GM06990 (cell line): ENCODE data around the gene ZNF184.

Experiments
- DNase-seq: peaks from one replicate; pipeline ENCODE4 v3.0.0-alpha.2; 2011; ENCODE audit not compliant: insufficient read length; ENCODE audit errors: extremely low read depth
- H3K27me3 ChIP-seq: replicated peaks from 2 replicates; pipeline ENCODE4 v1.6.0; 2011; ENCODE audit warnings: low read length; ENCODE audit not compliant: control insufficient read depth, insufficient read depth
- H3K36me3 ChIP-seq: 2 replicates; pipeline ENCODE4 v1.5.1; 2011; ENCODE audit warnings: low read length; ENCODE audit not compliant: control insufficient read depth, insufficient read depth
- H3K4me3 ChIP-seq: replicated peaks from 2 replicates; pipeline ENCODE4 v1.5.1; 2011; ENCODE audit warnings: low read depth, mild to moderate bottlenecking, control low read depth, low read length
- TF ChIP-seq, protein P1 (sequence below): IDR thresholded peaks from 2 replicates; pipeline ENCODE4 v1.5.1; 2011; ENCODE audit warnings: low read length, control low read depth, mild to moderate bottlenecking, inconsistent platforms; ENCODE audit not compliant: insufficient read depth, poor library complexity, severe bottlenecking

Gene ZNF184

DNA sequence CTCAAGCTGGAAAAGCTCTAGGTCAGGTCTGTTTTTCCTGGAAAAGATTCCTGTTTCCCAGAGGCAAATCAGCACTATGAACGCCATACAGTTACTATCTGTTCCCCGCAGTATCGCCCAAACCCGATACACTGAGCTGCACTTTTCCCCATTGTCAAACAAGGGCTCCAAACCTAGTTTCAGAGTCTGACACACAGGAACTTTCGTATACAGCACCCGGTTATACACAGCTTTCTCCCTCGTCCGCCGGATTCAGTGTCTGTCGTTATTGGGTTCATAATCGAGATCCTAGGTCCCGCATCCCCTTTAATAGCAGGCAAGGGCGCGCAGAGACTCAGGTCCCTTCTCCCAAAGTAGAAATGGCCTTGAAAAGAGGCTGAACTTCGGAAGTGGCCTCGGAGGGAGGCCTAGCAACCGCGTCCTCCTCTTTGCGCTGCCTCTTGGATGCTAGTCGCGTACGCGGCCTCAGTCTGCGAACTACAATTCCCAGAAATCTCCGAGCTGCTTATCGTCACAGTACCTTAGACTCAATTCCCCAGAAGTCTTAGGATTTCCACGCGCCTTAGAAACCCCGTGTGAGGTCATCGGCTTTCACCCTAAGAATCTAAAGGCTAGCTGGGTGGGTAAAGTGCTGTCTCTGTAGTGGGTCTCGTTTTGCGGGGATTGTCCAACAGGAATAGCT, 50.1 kb downstream of the ZNF184 start:
- TF ChIP-seq, protein P1, sequence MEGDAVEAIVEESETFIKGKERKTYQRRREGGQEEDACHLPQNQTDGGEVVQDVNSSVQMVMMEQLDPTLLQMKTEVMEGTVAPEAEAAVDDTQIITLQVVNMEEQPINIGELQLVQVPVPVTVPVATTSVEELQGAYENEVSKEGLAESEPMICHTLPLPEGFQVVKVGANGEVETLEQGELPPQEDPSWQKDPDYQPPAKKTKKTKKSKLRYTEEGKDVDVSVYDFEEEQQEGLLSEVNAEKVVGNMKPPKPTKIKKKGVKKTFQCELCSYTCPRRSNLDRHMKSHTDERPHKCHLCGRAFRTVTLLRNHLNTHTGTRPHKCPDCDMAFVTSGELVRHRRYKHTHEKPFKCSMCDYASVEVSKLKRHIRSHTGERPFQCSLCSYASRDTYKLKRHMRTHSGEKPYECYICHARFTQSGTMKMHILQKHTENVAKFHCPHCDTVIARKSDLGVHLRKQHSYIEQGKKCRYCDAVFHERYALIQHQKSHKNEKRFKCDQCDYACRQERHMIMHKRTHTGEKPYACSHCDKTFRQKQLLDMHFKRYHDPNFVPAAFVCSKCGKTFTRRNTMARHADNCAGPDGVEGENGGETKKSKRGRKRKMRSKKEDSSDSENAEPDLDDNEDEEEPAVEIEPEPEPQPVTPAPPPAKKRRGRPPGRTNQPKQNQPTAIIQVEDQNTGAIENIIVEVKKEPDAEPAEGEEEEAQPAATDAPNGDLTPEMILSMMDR, result no peak
- Histone ChIP-seq H3K27me3 (no peaks in the 10 kb centered on the region), H3K36me3 (no peaks in the 10 kb centered on the region), H3K4me3 (no peak overlapping the region)
- no peak for DNase-seq

DNA sequence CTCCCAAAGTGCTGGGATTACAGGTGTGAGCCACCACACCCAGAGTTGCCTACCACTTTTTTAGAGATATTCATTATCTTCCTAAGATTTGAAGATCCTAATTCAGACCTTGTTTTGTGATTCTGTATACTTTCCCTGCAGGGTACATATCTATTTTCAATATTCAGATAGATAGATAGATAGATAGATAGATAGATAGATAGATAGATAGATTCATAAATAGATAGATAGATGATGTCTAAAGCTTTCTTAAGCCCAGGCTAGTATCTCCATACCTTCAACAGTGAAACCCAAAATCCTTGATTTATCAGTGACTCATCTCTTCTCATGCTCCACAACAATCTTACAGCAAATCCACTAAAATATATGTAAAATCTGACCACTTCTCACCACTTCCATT, 53.5 kb downstream of the ZNF184 start:
- Histone ChIP-seq H3K36me3 (no peaks in the 10 kb centered on the region), H3K4me3 (no peak overlapping the region), H3K27me3 (no peaks in the 10 kb centered on the region)
- TF ChIP-seq, protein P1, result no peak
- DNase-seq, result no peak

DNA sequence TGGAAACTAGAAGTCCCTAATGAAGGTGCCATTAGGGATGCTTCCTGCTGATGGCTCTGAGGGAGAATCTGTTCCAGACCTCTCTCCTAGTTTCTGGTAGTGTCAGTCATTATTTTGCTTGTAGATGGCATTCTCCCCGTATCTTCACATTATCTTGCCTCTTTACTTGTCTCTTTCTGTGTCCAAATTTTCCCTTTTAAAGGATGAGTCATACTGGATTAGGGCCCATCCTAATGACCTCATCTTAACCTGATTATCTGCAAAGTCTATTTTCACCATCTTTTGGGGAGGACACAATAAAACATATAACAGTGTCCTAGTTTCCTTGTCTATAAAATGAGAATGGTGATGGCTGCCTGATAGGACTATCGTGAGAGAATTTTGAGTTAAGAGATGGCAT, 57.0 kb downstream of the ZNF184 start:
- H3K27me3 ChIP-seq, result no peaks in the 10 kb centered on the region

DNA sequence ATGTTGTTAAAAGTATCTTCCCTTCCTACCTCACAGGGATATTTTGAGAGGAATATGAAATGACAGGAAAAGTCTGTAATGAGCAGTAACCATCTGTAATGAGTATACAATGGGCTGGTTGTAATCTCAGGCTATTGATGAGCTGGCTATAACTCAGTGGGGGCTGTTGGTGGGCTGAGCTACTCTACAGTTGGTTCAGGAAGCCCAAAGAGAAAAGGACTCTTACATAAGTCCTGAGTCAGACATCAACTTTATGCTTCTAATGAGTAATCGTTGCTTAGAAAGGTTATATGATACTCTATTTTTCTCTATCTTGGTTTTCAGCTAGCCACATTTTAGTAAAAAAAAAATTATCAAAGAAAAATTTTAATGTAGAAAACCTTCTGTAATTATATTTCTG, 57.9 kb downstream of the ZNF184 start:
- no peaks in the 10 kb centered on the region for H3K36me3 ChIP-seq
- H3K27me3 ChIP-seq, result no peaks in the 10 kb centered on the region
- TF ChIP-seq, protein P1, result no peak
- no peak for DNase-seq
- H3K4me3 ChIP-seq, result no peak overlapping the region

More for the DNA sequence above, 57.0 kb downstream of the ZNF184 start:
- H3K36me3 ChIP-seq, result no peaks in the 10 kb centered on the region
- TF ChIP-seq, protein P1, result no peak
- no peak overlapping the region for H3K4me3 ChIP-seq
- DNase-seq, result no peak

DNA sequence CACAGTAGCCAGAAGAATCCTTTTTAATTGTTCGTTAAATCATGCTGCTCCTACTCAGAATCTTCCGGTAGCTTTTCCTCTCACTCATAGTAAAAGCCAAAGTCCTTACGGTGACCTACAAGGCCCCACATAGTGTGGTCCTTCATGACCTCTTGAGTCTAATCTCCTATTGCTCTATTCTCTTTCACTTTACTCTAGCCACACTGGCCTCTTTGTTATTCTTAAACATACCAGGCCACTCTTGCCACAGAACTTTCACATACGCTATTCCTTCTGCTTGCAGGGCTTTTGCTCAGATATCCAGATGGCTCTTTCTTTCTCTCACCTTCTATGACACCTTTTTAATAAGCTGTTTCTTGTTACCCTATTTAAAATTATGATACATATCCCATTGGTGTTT, 58.6 kb downstream of the ZNF184 start:
- TF ChIP-seq, protein P1, result no peak
- Histone ChIP-seq H3K36me3 (no peaks in the 10 kb centered on the region), H3K4me3 (no peak overlapping the region), H3K27me3 (no peaks in the 10 kb centered on the region)
- DNase-seq, result no peak

DNA sequence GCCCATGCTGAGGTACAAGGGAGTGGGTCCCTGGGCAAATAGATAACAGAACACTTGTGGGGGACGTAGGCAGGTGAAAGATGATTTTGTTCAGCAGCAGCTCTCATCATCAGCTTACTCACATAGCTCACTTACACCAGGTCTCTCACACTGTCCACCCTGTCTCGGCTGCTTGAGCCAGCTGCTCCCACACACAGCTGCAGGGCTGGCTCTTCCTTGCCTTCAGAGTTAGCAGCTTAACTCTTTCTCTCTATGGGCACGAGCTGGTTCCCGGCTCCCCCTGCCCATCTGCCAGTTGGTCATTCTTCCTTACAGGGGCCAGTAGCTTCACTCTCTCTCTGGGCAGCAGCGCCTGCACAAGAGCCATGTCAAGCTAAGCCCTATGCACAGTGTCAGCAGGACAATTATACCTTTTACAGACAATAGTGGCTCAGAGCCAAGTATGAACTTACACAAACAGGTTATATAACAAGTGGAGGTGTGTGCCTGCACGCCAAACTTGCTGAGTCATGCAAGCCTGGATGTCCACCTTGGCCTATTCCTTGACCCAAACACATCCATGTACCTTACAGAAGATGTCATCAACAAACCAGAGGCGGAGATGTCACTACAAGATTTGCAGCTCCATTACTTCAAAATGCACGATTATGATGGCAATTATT, 65.6 kb downstream of the ZNF184 start:
- DNase-seq, result no peak
- TF ChIP-seq, protein P1, result no peak

More for the DNA sequence above, 65.6 kb downstream of the ZNF184 start:
- no peak overlapping the region for H3K4me3 ChIP-seq
- no peaks in the 10 kb centered on the region for H3K27me3 ChIP-seq
- H3K36me3 ChIP-seq, result no peaks in the 10 kb centered on the region
